22Rv1 (cell line): ENCODE results near the gene IFT122.

Source experiments
- CTCF ChIP-seq: fragments of 450-650 bp; IDR thresholded peaks from 2 replicates; pipeline ENCODE4 v1.5.1; 2017; ENCODE audit warnings: mild to moderate bottlenecking
- ZFX ChIP-seq: fragments of 450-650 bp; IDR thresholded peaks from 2 replicates; pipeline ENCODE4 v1.6.1; 2017; ENCODE audit warnings: antibody characterized with exemption, borderline replicate concordance

- no peak for TF ChIP-seq CTCF
- no peak for TF ChIP-seq ZFX
These were observed 37.4 kb upstream of the IFT122 start for GRCh38 chr3:129402616-129403015.
